IMR-90 (cell line): ENCODE results near the gene RMND5A. TPM values are rescaled to one million over a fixed set of nuclear protein-coding genes. Genes with fewer than 3 reads are reported as not detected.

Experiments used
- ATAC-seq: fragments of 200-7000 bp; cut with Tn5 transposase; 2 replicates; pipeline ENCODE4 v1.9.1; 2020; ENCODE audit warnings: low read depth, mild to moderate bottlenecking, moderate library complexity
- BruUV-seq: library from RNA; stranded (reverse); fragments of 400-500 nt; replicated peaks from 2 replicates; lab custom pipeline; 2021; lab: Mats Ljungman, UMichigan
- CTCF ChIA-PET: fragments of 300-600 bp; formaldehyde crosslinking; extraction: SDS; loops from one replicate; lab custom pipeline; 2021; ENCODE audit warnings: antibody characterized with exemption; lab: Yijun Ruan, JAX
- POLR2A ChIA-PET: fragments of 300-600 bp; sonication (Branson Sonifier 250); formaldehyde crosslinking; loops from one replicate; lab custom pipeline; 2022; ENCODE audit warnings: antibody characterized with exemption; ENCODE audit not compliant: unreplicated experiment; lab: Charles Lee
- DNase-seq: peaks from one replicate; pipeline ENCODE4 v3.0.0; 2013
- H2AFZ ChIP-seq: replicated peaks from 2 replicates; pipeline ENCODE3; 2013; ENCODE audit warnings: low read length, mild to moderate bottlenecking; ENCODE audit not compliant: poor library complexity
- H2AK5ac ChIP-seq: 2 replicates; pipeline ENCODE4 v1.6.1; 2013; ENCODE audit warnings: low read depth, low read length, inconsistent platforms
- H2AK9ac ChIP-seq: replicated peaks from 2 replicates; pipeline ENCODE3; 2013; ENCODE audit warnings: mild to moderate bottlenecking, low read depth, low read length, moderate library complexity; ENCODE audit not compliant: poor library complexity
- H2BK120ac ChIP-seq: 2 replicates; pipeline ENCODE4 v1.6.1; 2013; ENCODE audit warnings: low read depth, low read length, inconsistent platforms
- H2BK15ac ChIP-seq: 3 replicates; pipeline ENCODE4 v1.6.1; 2013; ENCODE audit warnings: low read depth, low read length, inconsistent platforms
- H2BK20ac ChIP-seq: 2 replicates; pipeline ENCODE4 v1.6.1; 2013; ENCODE audit warnings: low read depth, mild to moderate bottlenecking, inconsistent platforms, low read length, moderate library complexity
- H2BK5ac ChIP-seq: 2 replicates; pipeline ENCODE4 v1.6.1; 2013; ENCODE audit warnings: mild to moderate bottlenecking, low read depth, low read length, inconsistent platforms; ENCODE audit not compliant: poor library complexity, severe bottlenecking
- H3K14ac ChIP-seq: replicated peaks from 2 replicates; pipeline ENCODE4 v1.6.1; 2013; ENCODE audit warnings: low read depth, low read length, inconsistent platforms
- H3K18ac ChIP-seq: 2 replicates; pipeline ENCODE4 v1.6.1; 2013; ENCODE audit warnings: low read depth, low read length, control low read depth
- H3K23ac ChIP-seq: 2 replicates; pipeline ENCODE4 v1.6.1; 2013; ENCODE audit warnings: low read depth, low read length, inconsistent platforms
- H3K27ac ChIP-seq: 2 replicates; pipeline ENCODE4 v1.5.1; 2013; ENCODE audit warnings: mild to moderate bottlenecking, control low read depth, low read length; ENCODE audit not compliant: insufficient read depth
- H3K27me3 ChIP-seq: 2 replicates; pipeline ENCODE4 v1.6.1; 2013; ENCODE audit warnings: low read length; ENCODE audit not compliant: control insufficient read depth, insufficient read depth
- H3K36me3 ChIP-seq: 2 replicates; pipeline ENCODE4 v1.6.1; 2013; ENCODE audit warnings: low read length, mixed read lengths; ENCODE audit not compliant: control insufficient read depth, insufficient read depth
- H3K4ac ChIP-seq: 2 replicates; pipeline ENCODE4 v1.6.1; 2013; ENCODE audit warnings: low read depth, low read length, inconsistent platforms
- H3K4me1 ChIP-seq: 2 replicates; pipeline ENCODE4 v1.6.1; 2013; ENCODE audit warnings: low read length, mixed read lengths; ENCODE audit not compliant: control insufficient read depth, insufficient read depth
- H3K4me2 ChIP-seq: 2 replicates; pipeline ENCODE4 v1.6.1; 2013; ENCODE audit warnings: low read depth, mild to moderate bottlenecking, control low read depth, low read length, moderate library complexity
- H3K4me3 ChIP-seq: 2 replicates; pipeline ENCODE4 v1.5.1; 2013; ENCODE audit warnings: low read depth, mild to moderate bottlenecking, control low read depth, low read length, moderate library complexity; ENCODE audit not compliant: insufficient read depth
- H3K56ac ChIP-seq: 2 replicates; pipeline ENCODE4 v1.6.1; 2013; ENCODE audit warnings: low read length, inconsistent platforms; ENCODE audit not compliant: insufficient read depth; ENCODE audit errors: extremely low read depth
- H3K79me1 ChIP-seq, 2 experiments: 2 replicates each; pipeline ENCODE4 v1.6.1; 2013; ENCODE audit warnings: low read length in 2 of 2, inconsistent platforms in 1 of 2, low read depth in 1 of 2
- H3K9ac ChIP-seq: 2 replicates; pipeline ENCODE4 v1.6.1; 2013; ENCODE audit warnings: low read depth, low read length, control low read depth
- H3K9me1 ChIP-seq: 2 replicates; pipeline ENCODE4 v1.6.1; 2013; ENCODE audit warnings: low read length, inconsistent platforms; ENCODE audit not compliant: insufficient read depth
- H3K9me3 ChIP-seq: 2 replicates; pipeline ENCODE4 v1.6.1; 2013; ENCODE audit warnings: low read length; ENCODE audit not compliant: control insufficient read depth, insufficient read depth
- H4K20me1 ChIP-seq: 2 replicates; pipeline ENCODE4 v1.6.1; 2013; ENCODE audit warnings: low read length, inconsistent platforms; ENCODE audit not compliant: insufficient read depth
- H4K5ac ChIP-seq: 2 replicates; pipeline ENCODE4 v1.6.1; 2013; ENCODE audit warnings: mild to moderate bottlenecking, low read depth, low read length, control low read depth
- H4K8ac ChIP-seq, 2 experiments: 2 replicates each; pipeline ENCODE4 v1.6.1; 2013; ENCODE audit warnings: low read depth in 2 of 2, low read length in 2 of 2, control low read depth in 1 of 2, inconsistent platforms in 1 of 2
- H4K91ac ChIP-seq: 2 replicates; pipeline ENCODE4 v1.6.1; 2013; ENCODE audit warnings: low read depth, low read length, inconsistent platforms; ENCODE audit not compliant: insufficient read depth
- BHLHE40 ChIP-seq: fragments of 150-350 bp; IDR thresholded peaks from 2 replicates; pipeline ENCODE4 v1.6.1; 2016; ENCODE audit warnings: mild to moderate bottlenecking, low read depth, low read length
- CEBPB ChIP-seq: IDR thresholded peaks from 2 replicates; pipeline ENCODE4 v1.6.1; 2012; ENCODE audit warnings: low read depth, low read length, improper control_type of control experiment
- MXI1 ChIP-seq: IDR thresholded peaks from 2 replicates; pipeline ENCODE4 v1.6.1; 2012; ENCODE audit warnings: low read depth, mild to moderate bottlenecking, low read length, moderate library complexity, borderline replicate concordance
- NFE2L2 ChIP-seq: fragments of 150-350 bp; IDR thresholded peaks from 2 replicates; pipeline ENCODE4 v1.6.1; 2016; ENCODE audit warnings: low read depth, mild to moderate bottlenecking, low read length
- RFX5 ChIP-seq: IDR thresholded peaks from 2 replicates; pipeline ENCODE4 v1.8.0; 2012; ENCODE audit warnings: low read depth, mild to moderate bottlenecking, low read length, moderate library complexity
- SMC3 ChIP-seq: fragments of 150-350 bp; IDR thresholded peaks from 2 replicates; pipeline ENCODE4 v1.6.1; 2016; ENCODE audit warnings: low read depth, mild to moderate bottlenecking, antibody characterized with exemption, low read length, moderate library complexity
- WGBS, 2 experiments: methylation state at CpG; one replicate each; pipeline versions ENCODE4 v1.1.5 to v1.1.7; 2013; ENCODE audit warnings: missing lambda C conversion rate in 2 of 2; ENCODE audit not compliant: insufficient read length in 1 of 2; ENCODE audit errors: extremely low coverage in 2 of 2; 5-methylcytosine and 5-hydroxymethylcytosine counted together
- dilution Hi-C: fragments of 300-500 bp; cut with HindIII; formaldehyde crosslinking; loops from one replicate; pipeline ENCODE4 v1.14.3; 2018; ENCODE audit warnings: low sequenced_read_pairs; ENCODE audit not compliant: unreplicated experiment
- in situ Hi-C: fragments of 300-500 bp; cut with MboI; formaldehyde crosslinking; loops from 3 replicates; pipeline ENCODE4 v1.14.3; 2019; ENCODE audit warnings: low sequenced_read_pairs, inconsistent platforms, mixed read lengths
- intact Hi-C: fragments of 100-400 bp; cut with micrococcal nuclease; formaldehyde crosslinking; loops from 2 replicates; pipeline ENCODE4 v1.10.0; 2022
- polyA plus RNA-seq, 3 experiments: library from polyadenylated mRNA; depleted of rRNA; stranded (reverse); fragments of >200 nt; gene quantifications; 2 replicates each; pipeline ENCODE4 v1.2.3, GENCODE V29; 2012; ENCODE audit warnings: low replicate concordance in 1 of 3
- total RNA-seq: library from RNA; depleted of rRNA; stranded (reverse); fragments of >200 nt; gene quantifications from 2 replicates; pipeline ENCODE4 v1.2.3, GENCODE V29; 2012

RMND5A gene
- total and polyA plus RNA-seq, 2 of the 4 experiments (the other 2 are of a cell fraction), result 5.1 to 16.0 TPM

GRCh38 chr2:86706220-86706619 is 13.9 kb upstream of the RMND5A start:
- Histone ChIP-seq H4K20me1 (no peaks in the 10 kb centered on the region), H2BK20ac (no peak overlapping the region), H3K9ac (no peak overlapping the region), H3K4me1 (peaks cover 6% of the 10 kb centered on the region), H2AK5ac (no peak overlapping the region), H4K8ac (no peak overlapping the region), H3K4ac (no peak overlapping the region), H2AFZ (no peak overlapping the region), H2AK9ac (no peak overlapping the region), H2BK5ac (no peak overlapping the region), H3K27me3 (no peaks in the 10 kb centered on the region; the same call in 1 of the 2 replicates), H4K91ac (no peak overlapping the region), H3K9me1 (peaks cover 3% of the 10 kb centered on the region), H3K27ac (no peak overlapping the region), H4K5ac (no peak overlapping the region), H3K23ac (no peak overlapping the region), H3K9me3 (no peaks in the 10 kb centered on the region), H3K14ac (no peak overlapping the region), H3K4me3 (no peak overlapping the region), H2BK120ac (no peak overlapping the region), H3K56ac (no peak overlapping the region), H3K36me3 (no peaks in the 10 kb centered on the region), H3K18ac (no peak overlapping the region), H2BK15ac (no peak overlapping the region), H3K79me1 (no peaks in the 10 kb centered on the region), H3K4me2 (no peak overlapping the region)
- DNase-seq (no peak), ATAC-seq (no peak)
- POLR2A ChIA-PET, result no interaction called here
- WGBS, 2 experiments, result no CpG with 5 or more reads among the region's 6 CpGs
- intact Hi-C loops, result no loop called here
- no TSS peak for BruUV-seq
- CTCF ChIA-PET, result no interaction called here
- TF ChIP-seq NFE2L2 (no peak), BHLHE40 (no peak), RFX5 (no peak), CEBPB (no peak), MXI1 (no peak), SMC3 (no peak)
- in situ Hi-C loops, result no loop called here
- dilution Hi-C loops, result no loop called here
